Measurements from ENCODE around the gene ENG. TPM values are rescaled to one million over a fixed set of nuclear protein-coding genes. Genes with fewer than 3 reads are reported as not detected.
"Not testable (repeated sequence)": the region's sequence is repeated elsewhere in the genome, so short reads cannot be mapped to it uniquely, and the experiment has no call there.

ENG gene
- total RNA-seq, 4 donors from 2014 or later, result 7.2 to 32.8 (median 18.0) TPM

DNA sequence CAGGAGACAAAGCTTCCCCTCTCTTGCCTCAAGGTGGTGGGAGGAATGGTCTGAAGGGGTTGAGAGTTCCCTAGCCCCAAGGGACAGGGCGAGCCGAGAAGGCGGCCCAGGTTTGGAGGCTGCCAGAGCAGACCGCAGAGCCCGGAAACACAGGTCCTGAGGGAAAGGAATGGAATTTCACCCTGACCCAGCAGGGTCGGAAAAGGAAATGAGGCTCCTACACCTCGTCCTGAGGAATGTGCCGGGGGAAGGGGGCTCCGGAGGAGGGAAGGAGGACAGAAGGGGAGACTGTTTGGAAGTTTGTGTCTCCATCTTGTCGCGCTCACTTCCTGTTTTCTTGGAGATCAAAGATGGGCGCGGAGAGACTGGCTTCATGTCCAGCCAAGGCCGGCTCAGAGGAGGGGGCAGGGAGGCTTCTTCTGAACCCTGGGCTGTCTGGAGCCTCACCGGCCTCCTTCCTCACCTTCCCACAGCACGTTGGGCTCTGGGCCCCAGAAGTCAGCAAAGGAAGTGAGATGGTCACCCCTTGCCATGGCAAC lies 9.6 kb downstream of the ENG start:
- Histone ChIP-seq H3K4me1 (peaks cover 0 to 55% (median 16%) of the 10 kb centered on the region in 3 donors), H3K36me3 (peaks cover 0 to 4% (median 0%) of the 10 kb centered on the region in 3 donors), H3K27ac (peak overlapping the region in 3 of 4 donors; percentile 55 to 80 (median 68)), H3K4me3 (no peak overlapping the region), H3K9me3 (peaks cover 0 to 17% (median 5%) of the 10 kb centered on the region in 3 donors), H3K27me3 (no peaks in the 10 kb centered on the region)
- 78 to 79% methylated on average over 5 to 11 of the region's 16 CpGs for WGBS, 2 donors
- TF ChIP-seq, protein P1, sequence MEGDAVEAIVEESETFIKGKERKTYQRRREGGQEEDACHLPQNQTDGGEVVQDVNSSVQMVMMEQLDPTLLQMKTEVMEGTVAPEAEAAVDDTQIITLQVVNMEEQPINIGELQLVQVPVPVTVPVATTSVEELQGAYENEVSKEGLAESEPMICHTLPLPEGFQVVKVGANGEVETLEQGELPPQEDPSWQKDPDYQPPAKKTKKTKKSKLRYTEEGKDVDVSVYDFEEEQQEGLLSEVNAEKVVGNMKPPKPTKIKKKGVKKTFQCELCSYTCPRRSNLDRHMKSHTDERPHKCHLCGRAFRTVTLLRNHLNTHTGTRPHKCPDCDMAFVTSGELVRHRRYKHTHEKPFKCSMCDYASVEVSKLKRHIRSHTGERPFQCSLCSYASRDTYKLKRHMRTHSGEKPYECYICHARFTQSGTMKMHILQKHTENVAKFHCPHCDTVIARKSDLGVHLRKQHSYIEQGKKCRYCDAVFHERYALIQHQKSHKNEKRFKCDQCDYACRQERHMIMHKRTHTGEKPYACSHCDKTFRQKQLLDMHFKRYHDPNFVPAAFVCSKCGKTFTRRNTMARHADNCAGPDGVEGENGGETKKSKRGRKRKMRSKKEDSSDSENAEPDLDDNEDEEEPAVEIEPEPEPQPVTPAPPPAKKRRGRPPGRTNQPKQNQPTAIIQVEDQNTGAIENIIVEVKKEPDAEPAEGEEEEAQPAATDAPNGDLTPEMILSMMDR (IDR thresholded peaks at IDR 0.05), result no peak
- TF ChIP-seq POLR2A (IDR thresholded peaks at IDR 0.05), result no peak
- intact Hi-C loops (cut with DNase I), result no loop called here
- DNase-seq, result no peak

DNA sequence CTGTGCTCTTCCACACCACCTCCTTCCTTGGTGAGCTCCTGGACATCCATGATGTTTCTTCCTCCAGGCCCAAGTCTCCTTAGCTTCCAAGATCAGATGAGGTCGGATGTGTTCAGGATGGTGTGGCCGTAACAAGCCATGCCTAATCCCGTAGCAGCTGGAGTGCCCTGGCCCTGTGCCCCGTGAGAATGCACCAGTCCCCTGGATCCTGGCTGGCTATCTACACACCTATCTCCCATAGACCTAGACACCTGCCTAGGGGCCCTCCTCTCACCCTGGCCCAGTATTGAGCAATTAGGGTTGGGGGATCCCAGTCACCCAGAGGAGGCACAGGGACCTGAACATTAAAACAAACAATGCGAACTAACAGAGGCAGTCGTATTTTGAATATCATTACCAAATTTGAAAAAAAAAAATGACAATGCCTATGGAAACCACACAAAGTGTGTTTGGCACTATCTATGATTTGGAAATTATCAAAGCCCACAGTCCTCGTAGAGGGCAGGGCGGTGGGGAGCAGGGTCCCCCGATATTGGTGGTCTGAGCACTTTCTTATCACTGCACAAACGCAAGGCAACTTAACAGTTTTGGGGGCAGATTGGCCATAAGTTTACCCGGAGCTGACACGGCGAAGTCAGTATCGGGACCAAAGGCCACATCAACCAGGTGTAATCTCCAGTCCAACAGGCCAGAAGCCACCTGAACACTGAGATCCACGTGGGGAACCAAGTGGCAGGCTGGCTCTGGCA lies 13.2 kb downstream of the ENG start:
- intact Hi-C loops (cut with DNase I), result no loop called here
- TF ChIP-seq, protein P1 (IDR thresholded peaks at IDR 0.05), result no peak
- no peak for TF ChIP-seq POLR2A (IDR thresholded peaks at IDR 0.05)
- WGBS, 2 donors, result 83% methylated on average over 11 to 15 of the region's 15 CpGs
- no peak for DNase-seq
- H3K4me3 ChIP-seq, result no peak overlapping the region
- H3K36me3 ChIP-seq, result no peaks in the 10 kb centered on the region
- H3K9me3 ChIP-seq, result no peaks in the 10 kb centered on the region
- no peaks in the 10 kb centered on the region for H3K27me3 ChIP-seq
- peaks cover 18 to 73% (median 32%) of the 10 kb centered on the region in 3 donors for H3K4me1 ChIP-seq
- H3K27ac ChIP-seq, result peak overlapping the region in 2 of 4 donors; percentile 5 to 90

DNA sequence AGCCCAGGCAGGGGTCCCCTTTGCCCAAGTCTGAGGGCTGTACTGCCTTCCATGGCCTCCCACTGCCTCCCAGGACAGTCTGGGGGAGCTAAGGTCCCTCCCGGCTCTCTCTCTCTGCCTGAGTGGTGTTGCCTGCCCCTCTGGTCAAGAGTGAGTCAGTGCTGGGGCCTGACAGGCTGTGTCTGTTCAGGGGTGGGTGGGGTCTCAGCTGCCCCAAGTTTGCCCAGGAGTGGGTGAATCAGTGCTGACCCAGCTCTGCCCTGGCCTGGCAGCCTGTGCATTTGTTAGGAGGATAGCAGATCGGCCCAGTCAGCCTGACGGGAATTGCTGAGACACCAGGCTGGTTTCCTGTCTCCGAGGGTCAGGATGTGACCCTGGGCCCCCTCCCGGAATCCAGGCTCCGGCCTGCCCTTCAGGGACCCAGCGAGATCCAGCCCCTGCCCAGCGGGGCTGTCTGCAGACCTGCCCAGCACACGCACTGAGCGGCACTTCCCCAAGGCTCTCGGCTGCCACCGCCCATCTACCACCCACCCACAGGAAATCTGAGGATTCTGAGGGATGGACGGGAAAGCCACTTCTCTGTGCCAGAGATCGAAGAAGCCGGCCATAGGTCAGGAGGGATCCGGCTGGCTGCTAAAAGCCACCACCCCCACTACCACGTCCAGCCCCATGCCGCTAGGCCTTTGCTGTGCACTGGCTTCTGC lies 15.9 kb downstream of the ENG start:
- Histone ChIP-seq H3K4me3 (peak overlapping the region in 1 of 4 donors; percentile 41), H3K4me1 (peaks cover 28 to 80% (median 49%) of the 10 kb centered on the region in 3 donors)
- peak in 1 of 4 donors; percentile 34 for TF ChIP-seq POLR2A (IDR thresholded peaks at IDR 0.05)
- TF ChIP-seq, protein P1 (IDR thresholded peaks at IDR 0.05), result no peak

DNA sequence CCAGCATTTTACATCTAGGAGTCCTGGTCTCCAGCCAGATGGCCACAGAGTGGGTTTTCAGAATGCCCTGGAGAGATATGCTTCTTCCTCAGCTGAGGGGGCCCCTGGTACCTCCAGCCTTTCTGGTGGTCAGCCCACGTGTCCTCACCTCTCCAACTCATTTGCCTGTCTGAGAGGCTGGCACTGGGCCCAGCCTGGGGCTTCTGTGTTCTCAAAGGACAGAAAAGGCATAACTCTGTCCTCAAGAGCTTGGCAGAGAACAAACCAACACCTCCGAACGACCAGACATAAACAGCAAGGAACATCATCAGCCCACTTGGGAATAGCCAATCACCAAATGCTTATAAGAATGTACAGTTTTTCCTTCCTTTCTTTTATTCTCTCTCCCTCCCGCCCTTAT lies 17.1 kb downstream of the ENG start:
- no peaks in the 10 kb centered on the region for H3K9me3 ChIP-seq
- DNase-seq, result no peak
- TF ChIP-seq, protein P1 (IDR thresholded peaks at IDR 0.05), result no peak
- TF ChIP-seq POLR2A (IDR thresholded peaks at IDR 0.05), result no peak
- intact Hi-C loops (cut with DNase I), result no loop called here
- H3K27ac ChIP-seq, result peak overlapping the region; percentile 33 to 96 (median 84)
- H3K4me3 ChIP-seq, result no peak overlapping the region
- no peaks in the 10 kb centered on the region for H3K36me3 ChIP-seq
- peaks cover 28 to 83% (median 59%) of the 10 kb centered on the region in 3 donors for H3K4me1 ChIP-seq
- WGBS, 2 donors, result 61 to 66% methylated on average over 3 of the region's 4 CpGs
- no peaks in the 10 kb centered on the region for H3K27me3 ChIP-seq

More for the DNA sequence above, 15.9 kb downstream of the ENG start:
- H3K9me3 ChIP-seq, result no peaks in the 10 kb centered on the region
- H3K27me3 ChIP-seq, result no peaks in the 10 kb centered on the region
- DNase-seq, result peak; percentile 42
- H3K36me3 ChIP-seq, result no peaks in the 10 kb centered on the region
- intact Hi-C loops (cut with DNase I), result no loop called here
- WGBS, 2 donors, result 42 to 51% methylated on average over 2 to 14 of the region's 18 CpGs
- peak overlapping the region; percentile 70 to 96 (median 84) for H3K27ac ChIP-seq

DNA sequence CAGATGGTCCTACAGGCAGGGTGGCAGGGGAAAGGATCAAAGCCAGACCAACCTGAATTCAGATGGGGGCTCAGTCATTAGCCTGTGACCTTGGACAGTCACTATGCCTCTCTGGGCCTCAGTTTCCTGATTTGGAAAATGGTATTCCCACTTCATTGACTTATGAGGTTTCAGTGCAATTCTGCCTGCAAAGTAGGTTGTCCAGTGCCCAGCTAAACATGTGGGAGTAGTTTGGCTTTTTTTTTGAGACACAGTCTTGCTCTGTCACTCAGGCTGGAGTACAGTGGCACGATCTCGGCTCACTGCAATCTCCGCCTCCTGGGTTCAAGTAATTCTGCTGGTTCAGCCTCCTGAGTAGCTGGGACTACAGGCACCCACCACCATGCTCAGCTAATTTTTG lies 17.9 kb downstream of the ENG start:
- H3K4me3 ChIP-seq; intact Hi-C loops (cut with DNase I); DNase-seq; H3K27me3 ChIP-seq; H3K9me3 ChIP-seq; H3K36me3 ChIP-seq: not testable (repeated sequence)
- Histone ChIP-seq H3K4me1 (peaks cover 28 to 91% (median 63%) of the 10 kb centered on the region in 3 donors), H3K27ac (peak overlapping the region; percentile 63 to 96 (median 84))
- 71 to 92% methylated on average over 3 of the region's 3 CpGs for WGBS, 2 donors

Measured in esophagus squamous epithelium (tissue), 5 donors.